Hematopoietic multipotent progenitor cell treated with erythropoietin and hydrocortisone succinate and interleukin-3 and kit ligand, for 6 days (in vitro differentiated cells): ENCODE results near the gene PMEPA1.

ENCODE experiments used
- DNase-seq: peaks from one replicate; pipeline ENCODE4 v3.0.0-alpha.2; 2015

Gene PMEPA1

DNA sequence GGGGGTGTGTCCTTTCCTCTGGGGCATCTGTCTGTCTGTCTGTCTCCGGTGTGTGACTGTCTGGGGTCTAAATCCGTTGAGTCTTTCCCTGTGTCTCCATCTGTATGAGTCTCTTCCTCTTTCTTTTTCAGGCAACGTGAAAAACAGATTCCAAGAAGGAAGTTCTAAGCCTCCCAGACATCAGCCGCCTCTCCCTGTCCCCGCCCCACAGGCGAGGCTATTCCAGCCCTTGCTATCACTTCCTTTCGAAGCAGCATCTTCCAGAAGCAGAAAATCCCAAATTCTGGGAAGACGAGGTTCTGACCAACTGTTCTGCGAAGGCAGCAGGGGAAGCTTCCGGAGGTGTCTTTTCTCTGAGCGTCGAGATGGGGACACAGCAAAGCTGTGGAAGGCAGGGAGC is 34.0 kb downstream of the PMEPA1 start:
- DNase-seq = no peak

GRCh38 chr20:57672953-57673575 is 36.8 kb downstream of the PMEPA1 start:
- no peak for DNase-seq

DNA sequence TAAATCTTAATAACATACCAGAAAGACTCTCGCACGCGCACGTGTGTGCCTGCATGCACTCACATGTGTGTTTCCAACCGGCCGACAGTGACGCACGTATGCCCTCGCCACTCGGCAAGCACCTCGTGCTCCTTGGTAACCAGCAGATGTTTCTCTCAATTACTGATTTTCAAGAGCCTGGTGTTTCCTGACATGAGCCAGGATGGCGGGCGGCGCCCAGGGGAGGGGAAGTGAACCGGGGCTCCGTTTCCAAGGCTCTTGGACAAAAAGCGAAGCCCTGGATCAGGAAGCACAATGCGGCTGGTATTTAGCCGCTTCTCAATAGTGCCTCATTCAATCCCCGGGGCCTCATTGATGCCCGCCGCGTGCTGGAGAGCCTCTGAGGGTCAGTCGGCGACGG is 37.7 kb downstream of the PMEPA1 start:
- DNase-seq = peak; percentile 4

GRCh38 chr20:57671662-57672061 is 38.2 kb downstream of the PMEPA1 start:
- DNase-seq = peak; percentile 8

- no peak for DNase-seq
Observed at GRCh38 chr20:57671072-57671391, 38.8 kb downstream of the PMEPA1 start.

DNA sequence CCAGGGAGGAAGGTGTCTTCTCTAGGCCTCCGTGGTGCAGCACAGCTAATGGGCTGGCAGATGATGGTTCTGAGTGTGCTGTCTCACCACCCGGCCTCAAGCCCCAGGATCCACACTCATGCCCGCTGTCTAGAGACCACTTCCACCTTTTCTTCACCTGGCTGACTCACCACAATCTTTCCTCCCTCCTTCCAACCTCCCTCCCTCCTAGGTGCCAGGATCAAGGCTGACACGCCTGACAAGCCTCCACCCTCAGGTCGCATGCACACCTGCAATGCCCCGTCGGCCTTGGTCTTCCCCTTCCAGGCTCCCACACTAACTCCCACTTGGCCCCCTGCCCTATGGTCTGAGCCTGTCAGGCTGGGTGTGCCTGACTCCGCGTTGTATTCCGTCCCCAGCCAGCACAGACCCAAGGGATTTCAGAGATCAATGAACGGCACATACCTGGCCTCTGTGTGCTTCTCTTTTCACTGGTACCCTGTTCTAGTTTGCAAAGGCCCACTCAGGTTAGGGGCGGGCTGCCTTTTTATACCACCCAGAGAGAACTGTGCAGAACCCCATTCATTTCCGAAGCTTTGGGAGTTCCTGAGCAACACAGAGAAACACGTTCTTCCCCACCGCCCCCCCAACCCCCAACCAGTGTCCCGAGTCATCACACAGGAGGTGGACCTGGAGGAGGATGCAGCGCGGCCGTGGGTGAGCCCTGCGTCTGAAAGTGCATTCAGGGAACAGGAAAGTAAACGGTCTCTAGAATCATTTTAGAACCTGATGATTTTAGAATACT is 39.3 kb downstream of the PMEPA1 start:
- no peak for DNase-seq

GRCh38 chr20:57669632-57670031 is 40.2 kb downstream of the PMEPA1 start:
- no peak for DNase-seq

DNA sequence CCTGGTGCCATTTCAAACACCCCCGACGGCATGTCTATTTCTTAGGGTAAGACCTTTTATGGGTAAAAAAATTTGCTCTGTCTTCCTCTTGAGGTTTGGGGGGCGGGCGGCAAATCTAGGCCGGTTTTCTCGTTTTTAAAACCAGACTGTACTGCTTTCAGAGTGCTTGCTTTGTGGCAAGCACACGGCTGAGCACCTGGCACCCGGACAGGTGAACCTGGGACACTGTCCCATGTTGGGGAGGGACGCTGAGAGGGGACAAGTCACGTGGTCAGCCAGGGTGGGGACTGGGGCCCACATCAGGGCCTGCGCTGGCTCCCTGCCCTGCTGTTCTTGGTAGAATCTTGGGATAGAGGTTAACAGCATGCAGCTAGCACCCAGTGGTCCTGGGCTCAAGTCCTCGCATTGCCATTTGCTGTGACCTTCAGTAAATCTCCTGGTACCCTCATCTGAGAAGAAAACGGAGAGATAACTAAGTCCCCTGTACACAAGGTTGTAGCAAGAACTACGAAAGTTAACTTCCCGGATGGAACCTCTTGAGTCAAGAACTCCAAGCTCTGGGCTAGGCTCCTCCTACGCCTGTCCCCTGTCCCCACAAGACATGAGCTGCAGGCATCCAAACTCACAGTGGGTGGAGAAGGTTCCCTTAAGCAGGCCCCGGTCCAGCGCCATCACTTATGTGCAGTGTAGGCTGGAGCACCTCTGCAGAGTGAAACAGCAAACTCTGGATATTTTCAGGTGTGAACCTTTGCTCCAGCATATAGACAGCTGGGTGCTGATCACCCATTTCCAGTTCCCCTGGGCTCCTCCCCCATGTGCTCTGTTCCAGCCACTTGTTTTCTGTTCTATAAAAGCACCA is 41.7 kb downstream of the PMEPA1 start:
- no peak for DNase-seq

GRCh38 chr20:57667388-57667787 is 42.4 kb downstream of the PMEPA1 start:
- DNase-seq = no peak

GRCh38 chr20:57666834-57667157 is 43.0 kb downstream of the PMEPA1 start:
- DNase-seq = no peak

DNA sequence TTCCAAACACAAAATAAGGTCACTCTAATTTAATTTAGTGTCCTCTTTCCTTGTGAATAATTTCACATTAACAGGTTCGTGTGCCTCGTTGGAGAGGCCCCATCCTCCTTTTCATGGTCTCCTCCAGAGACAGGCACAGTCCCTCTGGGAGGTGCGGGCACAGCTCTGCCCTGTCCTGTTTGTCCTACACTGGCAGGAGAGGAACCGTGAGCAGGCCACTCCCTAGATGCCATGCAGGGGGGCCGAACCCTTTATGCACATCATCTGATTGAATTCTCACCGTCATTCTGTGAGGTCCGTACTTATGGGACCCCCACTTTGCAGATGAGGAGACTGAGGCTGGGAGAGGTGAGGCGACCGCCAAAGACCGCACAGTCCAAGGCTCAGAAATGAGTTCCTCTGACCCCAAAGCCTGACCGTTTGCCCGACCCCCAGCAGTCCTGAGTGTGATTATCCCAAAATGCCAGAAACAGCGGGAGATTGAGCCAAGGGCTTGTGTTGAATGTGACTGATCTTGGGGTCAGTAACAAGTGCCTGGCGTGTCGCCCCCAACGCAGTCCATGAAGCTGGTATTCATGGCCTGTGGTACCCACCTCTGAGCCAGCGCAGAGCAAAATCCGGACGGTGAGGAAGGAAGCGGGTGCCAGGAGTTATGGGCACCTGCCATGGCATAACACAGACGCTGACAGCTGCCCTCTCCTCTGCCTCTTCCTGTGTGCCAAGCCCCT is 43.5 kb downstream of the PMEPA1 start:
- no peak for DNase-seq

DNA sequence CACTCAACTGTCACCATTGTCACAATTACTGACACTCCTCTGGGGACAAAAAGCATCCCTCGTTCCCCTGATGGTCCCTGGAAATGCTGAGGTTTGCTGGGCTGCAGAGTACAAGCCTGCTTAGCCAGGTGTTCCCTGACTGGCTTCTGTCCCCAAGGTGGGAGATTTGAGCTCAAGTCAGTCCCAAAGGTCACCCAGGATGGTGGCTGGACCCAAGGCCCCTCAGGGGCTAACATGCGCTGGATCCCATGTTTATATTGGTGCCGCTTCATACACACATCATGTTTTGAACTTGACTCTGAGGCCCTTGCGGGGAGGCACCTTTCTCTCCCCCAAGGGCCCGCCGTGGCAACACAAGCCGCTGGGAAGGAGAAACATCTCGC is 44.2 kb downstream of the PMEPA1 start:
- no peak for DNase-seq

DNA sequence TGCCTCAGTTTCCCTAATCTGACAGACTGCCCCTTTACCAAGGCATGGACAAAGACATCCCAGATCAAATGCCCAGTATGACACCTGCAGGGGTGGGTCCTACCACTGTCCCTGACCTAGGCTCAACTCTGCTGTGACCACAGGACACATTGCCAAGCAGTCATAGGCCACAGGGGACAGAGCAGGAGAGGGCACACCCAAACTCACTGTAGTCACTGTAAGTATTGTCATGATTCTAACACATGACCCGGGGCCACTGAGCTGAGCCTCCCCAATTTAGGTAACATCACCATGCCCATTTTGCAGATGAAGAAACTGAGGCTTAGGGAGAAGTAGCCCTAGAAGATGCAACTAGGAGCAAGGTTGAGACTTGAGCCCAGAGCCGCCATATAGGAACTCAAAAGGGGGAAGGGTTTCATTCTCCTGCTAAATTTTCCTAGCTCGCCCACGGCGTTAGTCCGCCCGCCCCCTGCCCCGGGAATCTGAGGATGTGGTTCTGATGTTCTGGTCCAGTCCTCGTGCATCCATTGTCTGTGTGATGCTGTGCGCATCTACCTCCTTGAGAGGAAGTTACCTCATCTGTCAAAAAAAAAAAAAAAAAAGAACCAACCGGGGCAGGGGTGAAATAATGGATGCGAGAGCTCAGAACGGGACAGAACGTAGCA is 44.8 kb downstream of the PMEPA1 start:
- no peak for DNase-seq

GRCh38 chr20:57664476-57664875 is 45.3 kb downstream of the PMEPA1 start:
- DNase-seq = no peak

- no peak for DNase-seq
Observed at GRCh38 chr20:57663681-57664451, 45.9 kb downstream of the PMEPA1 start.

DNA sequence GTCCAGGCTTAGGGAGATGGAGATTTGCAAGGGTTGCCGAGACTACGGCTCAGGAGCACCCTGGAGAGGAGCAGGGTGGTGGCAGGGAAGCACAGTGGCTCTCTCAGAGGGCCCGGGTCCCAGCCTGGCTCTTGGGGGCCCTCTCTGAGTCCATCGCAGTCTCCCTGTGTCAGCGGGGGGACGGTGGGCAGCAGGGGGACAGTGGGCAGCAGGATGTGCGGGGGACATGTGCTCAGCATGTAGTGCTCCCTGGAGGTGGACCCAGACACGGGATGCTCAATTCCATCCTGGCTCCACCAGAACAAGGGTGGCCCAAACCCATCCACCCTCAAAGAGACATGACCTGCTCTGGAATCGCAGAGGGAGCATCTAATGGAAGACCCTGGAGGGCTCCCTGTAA is 46.6 kb downstream of the PMEPA1 start:
- DNase-seq = no peak

- no peak for DNase-seq
Observed at GRCh38 chr20:57662456-57663240, 47.2 kb downstream of the PMEPA1 start.

- DNase-seq = no peak
Observed at GRCh38 chr20:57661746-57662455, 47.9 kb downstream of the PMEPA1 start.

GRCh38 chr20:57660922-57661745 is 48.7 kb downstream of the PMEPA1 start:
- DNase-seq = no peak
